Activated CD8-positive, alpha-beta memory T cell treated with anti-CD3 and anti-CD28 coated beads for 4 hours (primary cell): Measurements from ENCODE around the gene S100A16.
"Not testable (repeated sequence)": the region's sequence is repeated elsewhere in the genome, so short reads cannot be mapped to it uniquely, and the experiment has no call there.

ENCODE experiments used
- DNase-seq, 2 donors: peaks; one replicate each; pipeline ENCODE4 v3.0.0-alpha.2; 2020; ENCODE audit warnings: low read depth in 2 of 2

S100A16 gene

GRCh38 chr1:153612755-153613331, at the start of gene S100A16:
Gene S100A16 (minus strand): TSS chr1:153613137. CDS start chr1:153608151, 4,986 bp downstream.
- no peak for DNase-seq

GRCh38 chr1:153662269-153662668, 49.3 kb upstream of the S100A16 start:
- no peak for DNase-seq

GRCh38 chr1:153661111-153661708, 48.3 kb upstream of the S100A16 start:
- no peak for DNase-seq

- no peak for DNase-seq
These were observed 46.7 kb upstream of the S100A16 start for GRCh38 chr1:153659656-153660055.

- no peak for DNase-seq
These were observed 46.2 kb upstream of the S100A16 start for GRCh38 chr1:153659175-153659534.

- DNase-seq = peak; percentile 75 to 76
These were observed 45.6 kb upstream of the S100A16 start, which contains the start of gene SNAPIN for GRCh38 chr1:153658400-153659174. Gene SNAPIN (plus strand): TSS chr1:153658703. CDS start chr1:153658744, 41 bp downstream.

- DNase-seq = no peak
These were observed 42.4 kb upstream of the S100A16 start for GRCh38 chr1:153655333-153655732.

- DNase-seq = no peak
These were observed 40.0 kb upstream of the S100A16 start for GRCh38 chr1:153652805-153653500.

- DNase-seq = no peak
These were observed 38.8 kb upstream of the S100A16 start for GRCh38 chr1:153651771-153652170.

GRCh38 chr1:153649863-153650235, 36.9 kb upstream of the S100A16 start:
- no peak for DNase-seq

GRCh38 chr1:153649137-153649862, 36.4 kb upstream of the S100A16 start:
- no peak for DNase-seq

- DNase-seq = no peak
These were observed 35.2 kb upstream of the S100A16 start for GRCh38 chr1:153648000-153648643.

- DNase-seq = no peak
These were observed 34.4 kb upstream of the S100A16 start for GRCh38 chr1:153647346-153647714.

- DNase-seq = no peak
These were observed 33.9 kb upstream of the S100A16 start for GRCh38 chr1:153646672-153647345.

GRCh38 chr1:153643816-153644215, 30.9 kb upstream of the S100A16 start:
- DNase-seq = no peak

GRCh38 chr1:153643100-153643499, 30.2 kb upstream of the S100A16 start:
- no peak for DNase-seq

GRCh38 chr1:153642161-153642560, 29.2 kb upstream of the S100A16 start:
- DNase-seq = no peak

GRCh38 chr1:153640861-153641260, 27.9 kb upstream of the S100A16 start:
- DNase-seq = no peak

- DNase-seq = not testable (repeated sequence)
These were observed 27.3 kb upstream of the S100A16 start for GRCh38 chr1:153640213-153640612.

GRCh38 chr1:153639280-153639679, 26.3 kb upstream of the S100A16 start:
- no peak for DNase-seq

GRCh38 chr1:153638261-153638660, 25.3 kb upstream of the S100A16 start:
- no peak for DNase-seq
